Epithelial cell of esophagus (primary cell): ENCODE measurements around the gene P2RY13.
A peak's percentile ranks its signal among the peaks of the same experiment; 100 is the strongest.

Experiments
- DNase-seq: peaks from one replicate; pipeline ENCODE4 v3.0.0; 2010; ENCODE audit warnings: low read depth
- H3K4me3 ChIP-seq: 2 replicates; pipeline ENCODE4 v1.5.1; 2011; ENCODE audit warnings: mild to moderate bottlenecking, low read length, control low read depth
- CTCF ChIP-seq: IDR thresholded peaks from 2 replicates; pipeline ENCODE4 v1.5.1; 2011; ENCODE audit warnings: low read depth, mild to moderate bottlenecking, low read length, control low read depth, inconsistent platforms; ENCODE audit not compliant: insufficient read depth; ENCODE audit errors: missing control alignments

P2RY13 gene

GRCh38 chr3:151289445-151289844 lies 39.9 kb downstream of the P2RY13 start:
- no peak overlapping the region for H3K4me3 ChIP-seq
- DNase-seq: no peak
- TF ChIP-seq CTCF: no peak

- DNase-seq: no peak
- H3K4me3 ChIP-seq: no peak overlapping the region
- TF ChIP-seq CTCF: no peak
These were observed 43.4 kb downstream of the P2RY13 start for GRCh38 chr3:151285940-151286339.

DNA sequence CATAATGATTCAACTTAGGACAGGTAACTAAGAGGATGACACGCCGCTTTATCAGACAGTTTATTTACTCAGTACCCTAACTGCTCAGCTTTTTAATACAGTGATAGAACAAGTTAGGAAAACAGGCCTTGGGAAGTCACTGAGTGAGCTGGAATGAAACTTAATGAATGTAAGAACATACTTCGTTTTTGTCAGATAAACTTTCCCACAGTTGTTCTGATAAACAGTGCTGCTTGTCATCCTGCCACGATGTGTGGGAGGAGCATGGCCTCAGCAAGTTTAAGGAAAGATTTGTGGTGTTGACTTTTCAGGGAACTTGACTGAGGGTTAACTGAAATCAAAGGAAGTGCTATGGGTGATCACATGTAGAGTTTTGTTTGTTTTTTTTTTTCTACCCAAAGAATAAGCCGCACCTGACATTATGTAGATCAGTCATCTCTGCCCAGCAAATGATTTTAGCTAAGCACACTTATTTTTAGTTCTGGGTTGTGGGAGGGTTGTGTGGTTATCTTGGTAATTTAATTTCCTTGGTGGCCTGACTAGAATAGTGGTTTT lies 45.4 kb downstream of the P2RY13 start:
- TF ChIP-seq CTCF: no peak
- peak; percentile 60 for DNase-seq
- H3K4me3 ChIP-seq: no peak overlapping the region

- DNase-seq: no peak
- TF ChIP-seq CTCF: no peak
These were observed 46.0 kb downstream of the P2RY13 start for GRCh38 chr3:151283387-151283786.

DNA sequence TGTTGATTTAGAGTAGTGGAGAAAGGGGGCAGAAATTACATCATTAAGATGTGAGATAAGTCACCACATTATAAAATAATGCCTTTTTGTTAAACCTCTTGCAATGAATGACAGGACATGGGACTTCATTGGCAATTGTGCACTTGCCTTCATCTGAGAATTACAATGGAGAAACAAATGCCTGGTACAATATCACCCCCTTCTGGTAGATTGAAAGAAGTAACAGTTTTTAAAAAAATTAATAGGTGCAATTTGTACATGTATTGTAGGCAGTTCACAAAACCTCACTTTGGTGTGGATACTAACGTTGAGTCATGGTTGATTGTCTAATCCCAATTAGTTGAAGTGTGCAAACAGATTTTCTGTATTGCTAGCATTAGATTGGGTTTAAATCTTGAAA lies 46.4 kb downstream of the P2RY13 start:
- peak; percentile 72 for DNase-seq
- peak; percentile 56 for TF ChIP-seq CTCF
- no peak overlapping the region for H3K4me3 ChIP-seq

More at GRCh38 chr3:151283387-151283786, 46.0 kb downstream of the P2RY13 start:
- H3K4me3 ChIP-seq: no peak overlapping the region

DNA sequence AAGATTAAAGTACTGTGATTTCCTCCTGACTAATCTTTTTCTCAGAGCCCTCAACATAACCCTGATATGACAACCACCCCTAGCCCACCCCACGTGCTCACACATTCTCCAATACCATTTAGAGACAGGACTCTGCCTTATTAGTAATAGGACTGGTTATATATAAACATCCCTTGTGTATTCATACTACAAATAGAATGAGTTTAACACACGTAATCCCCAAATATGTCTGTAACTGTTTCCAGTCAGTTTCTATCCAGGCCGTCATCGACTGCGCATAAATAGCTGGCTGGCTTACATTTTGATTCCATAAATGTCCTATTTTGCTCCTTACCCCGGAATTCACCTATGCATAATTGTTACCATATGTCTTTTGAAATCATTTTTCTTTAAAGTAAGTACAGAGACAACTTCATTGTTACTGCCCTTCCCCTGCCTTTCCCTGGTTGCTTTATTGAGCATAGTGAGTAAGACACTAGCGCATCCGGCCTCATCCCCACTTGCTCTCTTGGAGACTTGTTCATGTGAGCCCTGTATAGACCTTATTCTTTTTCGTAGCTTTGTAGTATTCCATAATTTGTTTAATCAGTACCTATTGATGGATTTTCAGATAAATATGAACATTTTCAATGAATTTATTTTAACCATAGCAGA lies 47.6 kb downstream of the P2RY13 start:
- no peak for TF ChIP-seq CTCF
- DNase-seq: no peak

DNA sequence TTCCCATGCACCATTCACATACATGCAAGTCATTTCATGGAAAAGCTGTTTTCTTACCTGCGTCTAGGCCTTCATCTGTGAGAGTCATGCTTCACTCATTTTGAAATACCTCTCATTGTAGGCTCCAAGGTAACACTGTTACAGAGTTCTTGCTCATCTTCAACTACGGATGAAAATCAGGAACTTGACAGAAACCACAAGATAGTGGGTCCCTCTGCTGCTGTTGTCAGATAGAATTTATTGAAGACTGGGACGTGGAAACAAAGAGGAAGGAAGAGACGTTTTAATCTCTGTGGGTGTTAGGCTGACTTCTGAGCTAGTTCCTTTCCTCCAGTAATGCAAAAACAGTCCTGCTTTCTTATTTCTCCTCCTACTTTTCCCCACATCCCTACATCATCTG lies 51.1 kb downstream of the P2RY13 start, which contains the start of gene P2RY14:
TSS of gene P2RY14 (minus strand) at position 313 of the 400 bp plus-strand sequence. CDS start 64,226 bp downstream, outside the sequence.
- no peak for DNase-seq
- no peak for TF ChIP-seq CTCF
- no peak within 1 kb of the TSS for H3K4me3 ChIP-seq

More for the DNA sequence above, 47.6 kb downstream of the P2RY13 start:
- H3K4me3 ChIP-seq: no peak overlapping the region
